NCI-H774 (cell line): ENCODE measurements around the gene ATRAID.

Experiments used
- DNase-seq: peaks from one replicate; lab custom pipeline; 2025; lab: John Stamatoyannopoulos, UW

ATRAID gene

GRCh38 chr2:27220091-27220490 is 8.2 kb downstream of the ATRAID start:
- DNase-seq: no peak

- DNase-seq: no peak
These were observed 9.3 kb downstream of the ATRAID start for GRCh38 chr2:27221166-27221565.

GRCh38 chr2:27222407-27222806 is 10.6 kb downstream of the ATRAID start:
- DNase-seq: no peak

- no peak for DNase-seq
These were observed 11.6 kb downstream of the ATRAID start for GRCh38 chr2:27223416-27223815.

- no peak for DNase-seq
These were observed 13.7 kb downstream of the ATRAID start for GRCh38 chr2:27225526-27225925.

GRCh38 chr2:27227501-27227900 is 15.7 kb downstream of the ATRAID start:
- no peak for DNase-seq

- no peak for DNase-seq
These were observed 20.1 kb downstream of the ATRAID start for GRCh38 chr2:27231921-27232320.

- DNase-seq: no peak
These were observed 21.5 kb downstream of the ATRAID start for GRCh38 chr2:27233341-27233740.

- no peak for DNase-seq
These were observed 24.3 kb downstream of the ATRAID start for GRCh38 chr2:27236136-27236535.

- DNase-seq: no peak
These were observed 24.8 kb downstream of the ATRAID start for GRCh38 chr2:27236626-27237025.

- DNase-seq: no peak
These were observed 25.6 kb downstream of the ATRAID start for GRCh38 chr2:27237341-27237945.

- DNase-seq: no peak
These were observed 27.1 kb downstream of the ATRAID start for GRCh38 chr2:27238976-27239375.

- no peak for DNase-seq
These were observed 28.6 kb downstream of the ATRAID start for GRCh38 chr2:27240406-27240805.

- no peak for DNase-seq
These were observed 30.1 kb downstream of the ATRAID start for GRCh38 chr2:27241761-27242613.

GRCh38 chr2:27242614-27242951 is 30.7 kb downstream of the ATRAID start:
- no peak for DNase-seq

- DNase-seq: no peak
These were observed 31.7 kb downstream of the ATRAID start for GRCh38 chr2:27243391-27244130.

- no peak for DNase-seq
These were observed 33.3 kb downstream of the ATRAID start for GRCh38 chr2:27245116-27245515.

GRCh38 chr2:27245626-27246025 is 33.8 kb downstream of the ATRAID start:
- DNase-seq: no peak

- DNase-seq: no peak
These were observed 36.1 kb downstream of the ATRAID start for GRCh38 chr2:27247893-27248292.

- DNase-seq: no peak
These were observed 37.5 kb downstream of the ATRAID start for GRCh38 chr2:27249159-27249890.

- DNase-seq: peak; percentile 17
These were observed 38.2 kb downstream of the ATRAID start for GRCh38 chr2:27249891-27250651.
